SK-N-SH treated with all-trans-retinoic acid at 6 μM for 48 hours (cell line): ENCODE results near the gene SIK3.

Experiments
- ATAC-seq: fragments of 200-7000 bp; cut with Tn5 transposase; 3 replicates; pipeline ENCODE4 v1.9.1; 2020; ENCODE audit warnings: mild to moderate bottlenecking, moderate library complexity
- ARNTL ChIP-seq: fragments of 450-650 bp; formaldehyde crosslinking; IDR thresholded peaks from 2 replicates; pipeline ENCODE4 v1.5.0; 2020; ENCODE audit warnings: low read depth, mild to moderate bottlenecking, moderate library complexity, borderline replicate concordance
- BACH2 ChIP-seq: fragments of 250-450 bp; sonication (Bioruptor Pico); IDR thresholded peaks from 2 replicates; pipeline ENCODE4 v1.9.0; 2021; ENCODE audit warnings: mild to moderate bottlenecking, borderline replicate concordance
- CSDC2 ChIP-seq: fragments of 250-450 bp; sonication (Bioruptor Pico); IDR thresholded peaks from 2 replicates; pipeline ENCODE4 v1.5.0; 2020; ENCODE audit warnings: mild to moderate bottlenecking, moderate library complexity
- CSRNP3 ChIP-seq: fragments of 250-450 bp; sonication (Bioruptor Pico); IDR thresholded peaks from 2 replicates; pipeline ENCODE4 v1.5.1; 2021; ENCODE audit warnings: mild to moderate bottlenecking, moderate library complexity
- ESRRG ChIP-seq: fragments of 250-450 bp; sonication (Bioruptor Pico); IDR thresholded peaks from 2 replicates; pipeline ENCODE4 v1.6.1; 2021; ENCODE audit warnings: mild to moderate bottlenecking
- GLIS3 ChIP-seq: fragments of 250-450 bp; sonication (Bioruptor Pico); IDR thresholded peaks from 2 replicates; pipeline ENCODE4 v1.5.0; 2020; ENCODE audit warnings: mild to moderate bottlenecking, moderate library complexity
- OSR1 ChIP-seq: fragments of 250-450 bp; sonication (Bioruptor Pico); IDR thresholded peaks from 2 replicates; pipeline ENCODE4 v1.8.0; 2022; ENCODE audit warnings: moderate library complexity, mild to moderate bottlenecking, inconsistent platforms
- PATZ1 ChIP-seq: fragments of 250-450 bp; sonication (Bioruptor Pico); IDR thresholded peaks from 2 replicates; pipeline ENCODE4 v1.8.0; 2020; ENCODE audit warnings: mild to moderate bottlenecking, moderate library complexity, borderline replicate concordance
- RARB ChIP-seq: fragments of 250-450 bp; sonication (Bioruptor Pico); IDR thresholded peaks from 2 replicates; pipeline ENCODE4 v1.8.0; 2021; ENCODE audit warnings: mild to moderate bottlenecking, moderate library complexity
- SNAI2 ChIP-seq: fragments of 250-450 bp; sonication (Bioruptor Pico); IDR thresholded peaks from 2 replicates; pipeline ENCODE4 v1.5.0; 2020; ENCODE audit warnings: mild to moderate bottlenecking, moderate library complexity
- TCF4 ChIP-seq: fragments of 250-450 bp; sonication (Bioruptor Pico); IDR thresholded peaks from 2 replicates; pipeline ENCODE4 v1.8.0; 2021; ENCODE audit warnings: mild to moderate bottlenecking, moderate library complexity, borderline replicate concordance
- TOX ChIP-seq: fragments of 250-450 bp; sonication (Bioruptor Pico); IDR thresholded peaks from 2 replicates; pipeline ENCODE4 v1.8.0; 2021; ENCODE audit warnings: mild to moderate bottlenecking, moderate library complexity, borderline replicate concordance
- TSHZ2 ChIP-seq: fragments of 250-450 bp; sonication (Bioruptor Pico); IDR thresholded peaks from 2 replicates; pipeline ENCODE4 v1.5.0; 2020; ENCODE audit warnings: mild to moderate bottlenecking, moderate library complexity
- ZFP3 ChIP-seq: fragments of 250-450 bp; sonication (Bioruptor Pico); IDR thresholded peaks from 2 replicates; pipeline ENCODE4 v1.5.0; 2020; ENCODE audit warnings: mild to moderate bottlenecking, moderate library complexity
- ZFP30 ChIP-seq: fragments of 450-650 bp; formaldehyde crosslinking; IDR thresholded peaks from 2 replicates; pipeline ENCODE4 v1.5.0; 2022; ENCODE audit warnings: mild to moderate bottlenecking, moderate library complexity
- ZNF565 ChIP-seq: fragments of 450-650 bp; formaldehyde crosslinking; conservative IDR thresholded peaks from 2 replicates; pipeline ENCODE4 v1.5.0; 2020; ENCODE audit warnings: low read depth, mild to moderate bottlenecking, moderate library complexity
- ZNF70 ChIP-seq: fragments of 450-650 bp; formaldehyde crosslinking; IDR thresholded peaks from 2 replicates; pipeline ENCODE4 v1.5.0; 2020; ENCODE audit warnings: mild to moderate bottlenecking, moderate library complexity
- ZNF8 ChIP-seq: fragments of 450-650 bp; formaldehyde crosslinking; IDR thresholded peaks from 2 replicates; pipeline ENCODE4 v1.5.0; 2020; ENCODE audit warnings: mild to moderate bottlenecking, moderate library complexity
- TF ChIP-seq, protein P1 (sequence below): fragments of 250-450 bp; sonication (Bioruptor Pico); IDR thresholded peaks from 2 replicates; pipeline ENCODE4 v1.5.1; 2020; ENCODE audit warnings: low read depth, mild to moderate bottlenecking, moderate library complexity
- TF ChIP-seq, protein P2 (sequence below): fragments of 250-450 bp; sonication (Bioruptor Pico); IDR thresholded peaks from 2 replicates; pipeline ENCODE4 v1.8.0; 2021; ENCODE audit warnings: low read depth, mild to moderate bottlenecking, moderate library complexity, borderline replicate concordance

The SIK3 gene

GRCh38 chr11:116935089-116935488, 163.1 kb downstream of the SIK3 start:
- no peak for ATAC-seq
- TF ChIP-seq CSRNP3 (CRISPR knock-in tag) (no peak), OSR1 (CRISPR knock-in tag) (no peak), RARB (CRISPR knock-in tag) (no peak), ARNTL (CRISPR knock-in tag) (no peak), ZNF565 (CRISPR knock-in tag) (no peak), TOX (CRISPR knock-in tag) (no peak)
- TF ChIP-seq, protein P1, sequence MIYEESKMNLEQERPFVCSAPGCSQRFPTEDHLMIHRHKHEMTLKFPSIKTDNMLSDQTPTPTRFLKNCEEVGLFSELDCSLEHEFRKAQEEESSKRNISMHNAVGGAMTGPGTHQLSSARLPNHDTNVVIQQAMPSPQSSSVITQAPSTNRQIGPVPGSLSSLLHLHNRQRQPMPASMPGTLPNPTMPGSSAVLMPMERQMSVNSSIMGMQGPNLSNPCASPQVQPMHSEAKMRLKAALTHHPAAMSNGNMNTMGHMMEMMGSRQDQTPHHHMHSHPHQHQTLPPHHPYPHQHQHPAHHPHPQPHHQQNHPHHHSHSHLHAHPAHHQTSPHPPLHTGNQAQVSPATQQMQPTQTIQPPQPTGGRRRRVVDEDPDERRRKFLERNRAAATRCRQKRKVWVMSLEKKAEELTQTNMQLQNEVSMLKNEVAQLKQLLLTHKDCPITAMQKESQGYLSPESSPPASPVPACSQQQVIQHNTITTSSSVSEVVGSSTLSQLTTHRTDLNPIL (CRISPR knock-in tag): no peak

DNA sequence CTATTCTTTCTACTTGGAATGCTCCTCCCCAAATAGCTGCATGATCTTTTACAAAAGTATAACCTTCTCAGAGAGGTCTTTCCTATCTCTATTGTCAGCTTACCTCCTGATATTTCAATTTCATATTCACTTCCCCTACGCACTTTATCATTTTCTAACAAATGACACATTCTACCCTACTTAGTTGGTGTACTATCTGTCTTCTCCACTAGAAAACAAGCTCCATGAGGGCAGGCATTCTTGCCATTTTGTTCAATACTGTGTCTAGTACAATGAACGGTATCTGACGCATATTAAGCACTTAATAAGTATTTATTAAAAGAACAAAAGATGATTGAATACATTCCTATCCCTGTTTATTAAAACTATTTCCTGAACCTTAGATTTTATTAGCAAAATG, 164.3 kb downstream of the SIK3 start:
- no peak for TF ChIP-seq GLIS3 (CRISPR knock-in tag)
- TF ChIP-seq SNAI2 (CRISPR knock-in tag): no peak
- no peak for TF ChIP-seq OSR1 (CRISPR knock-in tag)
- TF ChIP-seq RARB (CRISPR knock-in tag): no peak
- ATAC-seq: no peak

DNA sequence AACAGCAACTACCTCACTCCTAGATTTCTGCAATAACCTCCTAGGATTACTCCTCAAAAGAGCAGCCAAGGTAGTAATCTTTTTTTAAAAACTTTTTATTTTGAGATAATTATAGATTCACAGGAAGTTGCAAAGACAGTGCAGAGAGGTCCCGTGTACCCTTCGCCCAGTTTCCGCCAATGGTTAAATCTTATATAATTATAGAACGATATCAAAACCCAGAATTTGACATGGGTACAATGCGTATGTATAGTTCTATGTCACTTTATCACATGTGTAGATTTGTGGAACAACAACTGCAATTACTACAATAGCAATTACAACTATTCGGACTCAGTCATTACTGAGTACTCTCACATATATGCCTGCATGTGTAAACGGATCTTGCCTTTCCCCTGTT, 166.0 kb downstream of the SIK3 start:
- no peak for TF ChIP-seq RARB (CRISPR knock-in tag)
- TF ChIP-seq BACH2 (CRISPR knock-in tag): no peak
- TF ChIP-seq ZNF565 (CRISPR knock-in tag): no peak
- TF ChIP-seq OSR1 (CRISPR knock-in tag): no peak
- TF ChIP-seq, protein P2, sequence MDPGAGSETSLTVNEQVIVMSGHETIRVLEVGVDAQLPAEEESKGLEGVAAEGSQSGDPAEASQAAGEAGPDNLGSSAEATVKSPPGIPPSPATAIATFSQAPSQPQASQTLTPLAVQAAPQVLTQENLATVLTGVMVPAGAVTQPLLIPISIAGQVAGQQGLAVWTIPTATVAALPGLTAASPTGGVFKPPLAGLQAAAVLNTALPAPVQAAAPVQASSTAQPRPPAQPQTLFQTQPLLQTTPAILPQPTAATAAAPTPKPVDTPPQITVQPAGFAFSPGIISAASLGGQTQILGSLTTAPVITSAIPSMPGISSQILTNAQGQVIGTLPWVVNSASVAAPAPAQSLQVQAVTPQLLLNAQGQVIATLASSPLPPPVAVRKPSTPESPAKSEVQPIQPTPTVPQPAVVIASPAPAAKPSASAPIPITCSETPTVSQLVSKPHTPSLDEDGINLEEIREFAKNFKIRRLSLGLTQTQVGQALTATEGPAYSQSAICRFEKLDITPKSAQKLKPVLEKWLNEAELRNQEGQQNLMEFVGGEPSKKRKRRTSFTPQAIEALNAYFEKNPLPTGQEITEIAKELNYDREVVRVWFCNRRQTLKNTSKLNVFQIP (CRISPR knock-in tag): no peak
- TF ChIP-seq ZNF70: no peak
- no peak for TF ChIP-seq CSRNP3 (CRISPR knock-in tag)
- no peak for TF ChIP-seq SNAI2 (CRISPR knock-in tag)
- TF ChIP-seq ESRRG (CRISPR knock-in tag): no peak
- TF ChIP-seq CSDC2 (CRISPR knock-in tag): no peak
- no peak for TF ChIP-seq ZFP3 (CRISPR knock-in tag)
- no peak for TF ChIP-seq TSHZ2
- ATAC-seq: no peak

DNA sequence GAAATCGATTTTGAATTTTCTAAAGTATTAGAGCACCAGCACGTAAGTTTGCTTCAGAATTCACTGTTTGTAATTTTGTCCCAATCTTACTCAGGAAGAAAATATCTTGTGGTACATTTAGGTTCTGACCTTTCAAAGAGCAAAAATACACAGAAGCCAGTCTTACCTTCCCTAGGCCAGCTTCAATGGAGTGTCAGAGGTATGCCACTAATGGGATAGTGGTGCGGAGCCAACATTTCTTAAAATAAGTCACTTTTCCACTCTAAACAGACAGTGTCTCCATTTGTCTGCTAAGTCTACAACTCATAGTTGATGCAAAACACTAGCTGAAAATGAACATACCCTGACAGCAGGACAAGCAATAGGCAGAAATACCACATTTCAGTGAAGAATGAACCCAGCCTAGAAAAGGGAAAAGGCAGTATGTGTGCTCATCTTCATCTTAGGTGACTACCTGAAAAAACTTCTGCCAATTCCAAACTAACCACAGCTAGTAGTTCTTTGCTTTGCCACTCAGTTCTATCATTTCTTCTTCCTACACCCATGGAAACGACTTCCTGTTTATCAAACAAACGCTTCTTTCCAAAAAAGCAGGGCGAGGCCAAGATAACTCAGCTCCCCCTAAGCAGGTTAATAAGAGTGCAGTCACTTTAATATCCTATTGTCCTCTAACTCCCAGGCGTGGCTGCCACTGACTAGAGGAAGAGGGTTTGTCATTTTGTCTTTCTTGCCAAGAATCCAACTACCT, 166.8 kb downstream of the SIK3 start:
- no peak; the same call in 2 of the 3 replicates for ATAC-seq
- TF ChIP-seq RARB (CRISPR knock-in tag): no peak
- TF ChIP-seq, protein P1 (CRISPR knock-in tag): no peak
- no peak for TF ChIP-seq GLIS3 (CRISPR knock-in tag)
- TF ChIP-seq ZNF8 (CRISPR knock-in tag): no peak
- no peak for TF ChIP-seq CSRNP3 (CRISPR knock-in tag)
- TF ChIP-seq TOX (CRISPR knock-in tag): no peak
- TF ChIP-seq SNAI2 (CRISPR knock-in tag): no peak
- no peak for TF ChIP-seq ZFP30 (CRISPR knock-in tag)
- no peak for TF ChIP-seq PATZ1 (CRISPR knock-in tag)
- TF ChIP-seq CSDC2 (CRISPR knock-in tag): no peak
- TF ChIP-seq ARNTL (CRISPR knock-in tag): no peak
- TF ChIP-seq BACH2 (CRISPR knock-in tag): no peak
- no peak for TF ChIP-seq TCF4
